ENCODE data around the gene TMEM267.
"Not testable (repeated sequence)": the region's sequence is repeated elsewhere in the genome, so short reads cannot be mapped to it uniquely, and the experiment has no call there.

Gene TMEM267

GRCh38 chr5:43483298-43484105 is at the start of gene TMEM267:
TMEM267 (minus strand) TSS chr5:43483865; CDS start chr5:43453969, 29,896 bp downstream.
- TF ChIP-seq JUND (IDR thresholded peaks at IDR 0.05; ENCODE audit: low read depth), result no peak
- in situ Hi-C loops (cut with HindIII; ENCODE audit: low pct_unique_long_range_greater_than_20kb, low sequenced_read_pairs), result no loop called here
- peak; percentile 87 to 96 for DNase-seq (ENCODE audit: low read depth in 1 of 2, low spot score in 1 of 2)

GRCh38 chr5:43530648-43531047 is 47.0 kb upstream of the TMEM267 start:
- in situ Hi-C loops (cut with HindIII; ENCODE audit: low pct_unique_long_range_greater_than_20kb, low sequenced_read_pairs), result no loop called here
- TF ChIP-seq JUND (IDR thresholded peaks at IDR 0.05; ENCODE audit: low read depth), result no peak
- no peak for DNase-seq (ENCODE audit: low read depth in 1 of 2, low spot score in 1 of 2)

- TF ChIP-seq JUND (IDR thresholded peaks at IDR 0.05; ENCODE audit: low read depth), result no peak
- in situ Hi-C loops (cut with HindIII; ENCODE audit: low pct_unique_long_range_greater_than_20kb, low sequenced_read_pairs), result no loop called here
- peak in 1 of 2 experiments; percentile 10 for DNase-seq (ENCODE audit: low read depth in 1 of 2, low spot score in 1 of 2)
Measured at GRCh38 chr5:43523662-43524072, 40.0 kb upstream of the TMEM267 start.

GRCh38 chr5:43520615-43521014 is 37.0 kb upstream of the TMEM267 start:
- DNase-seq (ENCODE audit: low read depth in 1 of 2, low spot score in 1 of 2), result no peak
- in situ Hi-C loops (cut with HindIII; ENCODE audit: low pct_unique_long_range_greater_than_20kb, low sequenced_read_pairs), result no loop called here
- no peak for TF ChIP-seq JUND (IDR thresholded peaks at IDR 0.05; ENCODE audit: low read depth)

GRCh38 chr5:43515678-43516048 is 32.0 kb upstream of the TMEM267 start:
- no peak for TF ChIP-seq JUND (IDR thresholded peaks at IDR 0.05; ENCODE audit: low read depth)
- DNase-seq (ENCODE audit: low read depth in 1 of 2, low spot score in 1 of 2), result no peak

GRCh38 chr5:43514816-43515677 is 31.4 kb upstream of the TMEM267 start, which contains the start of gene C5orf34:
C5orf34 (minus strand) TSS chr5:43515148; CDS start chr5:43509339, 5,809 bp downstream.
- TF ChIP-seq JUND (IDR thresholded peaks at IDR 0.05; ENCODE audit: low read depth), result no peak
- in situ Hi-C loops (cut with HindIII; ENCODE audit: low pct_unique_long_range_greater_than_20kb, low sequenced_read_pairs), result no loop called here
- DNase-seq (ENCODE audit: low read depth in 1 of 2, low spot score in 1 of 2), result peak; percentile 98 to 99

More at GRCh38 chr5:43515678-43516048, 32.0 kb upstream of the TMEM267 start:
- in situ Hi-C loops (cut with HindIII; ENCODE audit: low pct_unique_long_range_greater_than_20kb, low sequenced_read_pairs), result no loop called here

- DNase-seq (ENCODE audit: low read depth in 1 of 2, low spot score in 1 of 2), result peak; percentile 41 to 54
- no peak for TF ChIP-seq JUND (IDR thresholded peaks at IDR 0.05; ENCODE audit: low read depth)
- in situ Hi-C loops (cut with HindIII; ENCODE audit: low pct_unique_long_range_greater_than_20kb, low sequenced_read_pairs), result no loop called here
Measured at GRCh38 chr5:43514471-43514815, 30.8 kb upstream of the TMEM267 start.

- peak in 1 of 2 experiments; percentile 8 for DNase-seq (ENCODE audit: low read depth in 1 of 2, low spot score in 1 of 2)
- TF ChIP-seq JUND (IDR thresholded peaks at IDR 0.05; ENCODE audit: low read depth), result no peak
- in situ Hi-C loops (cut with HindIII; ENCODE audit: low pct_unique_long_range_greater_than_20kb, low sequenced_read_pairs), result no loop called here
Measured at GRCh38 chr5:43514025-43514424, 30.4 kb upstream of the TMEM267 start.

- DNase-seq (ENCODE audit: low read depth in 1 of 2, low spot score in 1 of 2); in situ Hi-C loops (cut with HindIII; ENCODE audit: low pct_unique_long_range_greater_than_20kb, low sequenced_read_pairs): not testable (repeated sequence)
Measured at GRCh38 chr5:43511062-43511461, 27.4 kb upstream of the TMEM267 start.

GRCh38 chr5:43498581-43498980 is 14.9 kb upstream of the TMEM267 start:
- TF ChIP-seq JUND (IDR thresholded peaks at IDR 0.05; ENCODE audit: low read depth), result no peak
- DNase-seq (ENCODE audit: low read depth in 1 of 2, low spot score in 1 of 2), result no peak
- in situ Hi-C loops (cut with HindIII; ENCODE audit: low pct_unique_long_range_greater_than_20kb, low sequenced_read_pairs), result no loop called here

- in situ Hi-C loops (cut with HindIII; ENCODE audit: low pct_unique_long_range_greater_than_20kb, low sequenced_read_pairs), result no loop called here
- TF ChIP-seq JUND (IDR thresholded peaks at IDR 0.05; ENCODE audit: low read depth), result no peak
- DNase-seq (ENCODE audit: low read depth in 1 of 2, low spot score in 1 of 2), result no peak
Measured at GRCh38 chr5:43497311-43498104, 13.8 kb upstream of the TMEM267 start.

GRCh38 chr5:43491326-43491725 is 7.7 kb upstream of the TMEM267 start:
- DNase-seq (ENCODE audit: low read depth in 1 of 2, low spot score in 1 of 2), result no peak
- in situ Hi-C loops (cut with HindIII; ENCODE audit: low pct_unique_long_range_greater_than_20kb, low sequenced_read_pairs), result no loop called here
- TF ChIP-seq JUND (IDR thresholded peaks at IDR 0.05; ENCODE audit: low read depth), result no peak

All from T47D (cell line).